Hepatic stellate cell (primary cell): ENCODE data around the gene TCL1B.
"Not testable (repeated sequence)": the region's sequence is repeated elsewhere in the genome, so short reads cannot be mapped to it uniquely, and the experiment has no call there.

Source experiments
- DNase-seq: peaks from one replicate; pipeline ENCODE4 v3.0.0; 2011; ENCODE audit warnings: low spot score

TCL1B gene

GRCh38 chr14:95685978-95686922, at the start of gene TCL1B:
TSS of gene TCL1B (plus strand) at chr14:95686426. CDS start at chr14:95686468, 42 bp downstream.
- no peak for DNase-seq

GRCh38 chr14:95644981-95645380, 41.2 kb upstream of the TCL1B start:
- no peak for DNase-seq

GRCh38 chr14:95645389-95645996, 40.7 kb upstream of the TCL1B start:
- DNase-seq = no peak

- no peak for DNase-seq
Measured at GRCh38 chr14:95647926-95648325, 38.3 kb upstream of the TCL1B start.

GRCh38 chr14:95649230-95649629, 37.0 kb upstream of the TCL1B start:
- DNase-seq = no peak

- DNase-seq = no peak
Measured at GRCh38 chr14:95651028-95651427, 35.2 kb upstream of the TCL1B start.

GRCh38 chr14:95651821-95652583, 34.2 kb upstream of the TCL1B start:
- no peak for DNase-seq

- no peak for DNase-seq
Measured at GRCh38 chr14:95652690-95653089, 33.5 kb upstream of the TCL1B start.

- DNase-seq = no peak
Measured at GRCh38 chr14:95655461-95655860, 30.8 kb upstream of the TCL1B start.

- no peak for DNase-seq
Measured at GRCh38 chr14:95656634-95657033, 29.6 kb upstream of the TCL1B start.

GRCh38 chr14:95657454-95657853, 28.8 kb upstream of the TCL1B start:
- DNase-seq = no peak

GRCh38 chr14:95659293-95659989, 26.8 kb upstream of the TCL1B start:
- no peak for DNase-seq

GRCh38 chr14:95659990-95660385, 26.2 kb upstream of the TCL1B start:
- DNase-seq = no peak

- DNase-seq = no peak
Measured at GRCh38 chr14:95660651-95661515, 25.3 kb upstream of the TCL1B start.

GRCh38 chr14:95662376-95663186, 23.6 kb upstream of the TCL1B start:
- DNase-seq = no peak

GRCh38 chr14:95663226-95663797, 22.9 kb upstream of the TCL1B start:
- DNase-seq = no peak

- no peak for DNase-seq
Measured at GRCh38 chr14:95664066-95664465, 22.2 kb upstream of the TCL1B start.

GRCh38 chr14:95664546-95664945, 21.7 kb upstream of the TCL1B start:
- DNase-seq = no peak

- not testable (repeated sequence) for DNase-seq
Measured at GRCh38 chr14:95665530-95665929, 20.7 kb upstream of the TCL1B start.

GRCh38 chr14:95666450-95666849, 19.8 kb upstream of the TCL1B start:
- no peak for DNase-seq
